Heart right ventricle (tissue), 16 donors: Measurements from ENCODE around the gene MARK3. TPM values are rescaled to one million over a fixed set of nuclear protein-coding genes. Genes with fewer than 3 reads are reported as not detected.

Experiments used
- ATAC-seq, 8 donors: fragments of 200-7000 bp; cut with Tn5 transposase; one replicate each; pipeline ENCODE4 v1.9.1; 2020; ENCODE audit warnings: mild to moderate bottlenecking in 8 of 8, moderate library complexity in 8 of 8, moderate number of reproducible peaks in 1 of 8
- DNase-seq, 2 donors: peaks; one replicate each; pipeline ENCODE4 v3.0.0-alpha.2; 2020
- H3K27ac ChIP-seq, 10 donors: fragments of 200-600 bp; sonication (generic) in 2 of 10; one replicate each; pipeline versions ENCODE4 v1.5.0 to v1.8.0; 2020 to 2022; ENCODE audit warnings: mild to moderate bottlenecking in 3 of 10
- H3K27me3 ChIP-seq, 7 donors: fragments of 200-600 bp; one replicate each; pipeline ENCODE4 v1.8.0; 2021 to 2022; ENCODE audit warnings: mild to moderate bottlenecking in 2 of 7
- H3K36me3 ChIP-seq, 9 donors: fragments of 200-600 bp; sonication (generic) in 1 of 9; one replicate each; pipeline versions ENCODE4 v1.5.0 to v1.8.0; 2020 to 2022; ENCODE audit warnings: mild to moderate bottlenecking in 2 of 9
- H3K4me1 ChIP-seq, 9 donors: fragments of 200-600 bp; sonication (generic) in 1 of 9; one replicate each; pipeline versions ENCODE4 v1.5.0 to v1.8.0; 2020 to 2022; ENCODE audit warnings: mild to moderate bottlenecking in 4 of 9
- H3K4me3 ChIP-seq, 10 donors: fragments of 200-600 bp; sonication (generic) in 2 of 10; one replicate each; pipeline versions ENCODE4 v1.5.0 to v1.8.0; 2020 to 2022; ENCODE audit warnings: mild to moderate bottlenecking in 7 of 10, moderate library complexity in 2 of 10
- H3K9me3 ChIP-seq, 11 donors: fragments of 200-600 bp in 10 of 11; sonication (generic) in 2 of 11; one replicate each; pipeline versions ENCODE4 v1.5.0 to v1.8.0; 2013 to 2022; ENCODE audit warnings: mild to moderate bottlenecking in 2 of 11, control low read depth in 1 of 11, moderate library complexity in 1 of 11
- WGBS, 2 donors: extraction: QIAGEN DNeasy Blood & Tissue Kit; methylation state at CpG; one replicate each; pipeline ENCODE4 v1.1.7; 2013; ENCODE audit warnings: inconsistent platforms in 1 of 2; 5-methylcytosine and 5-hydroxymethylcytosine counted together
- intact Hi-C, 10 donors: fragments of 100-400 bp; cut with DNase I; formaldehyde crosslinking; loops; one replicate each; pipeline versions ENCODE4 v1.11.1 to v1.14.2; 2022
- polyA plus RNA-seq, 2 donors: library from polyadenylated mRNA; stranded (reverse); fragments of 200-250 nt; gene quantifications; one replicate each; pipeline ENCODE4 v1.2.3, GENCODE V29; 2013
- total RNA-seq, 10 donors: library from RNA; stranded (reverse); fragmentation: NEBNext Ultra II Directional in 3 of 10; extraction: Animal tissue kit (Norgen Biotek cat#: 25700) in 3 of 10; gene quantifications; one replicate each; pipeline versions ENCODE4 v1.2.1 to v1.2.4, GENCODE V29; 2021 to 2023
- TF ChIP-seq, protein P1 (sequence below), 9 donors: fragments of 200-600 bp; sonication (generic) in 2 of 9; IDR thresholded peaks; one replicate each; pipeline versions ENCODE4 v1.5.0 to v1.8.0; 2021 to 2022; ENCODE audit warnings: antibody characterized with exemption in 9 of 9, mild to moderate bottlenecking in 5 of 9, moderate library complexity in 1 of 9
- donor health status: Arrhythmogenic right ventricular cardiomyopathy.
- donor health status: ischemic (EF 13 %, LVEDD 7.1; RV severe dilation, severe dysfunction).
- donor health status: healthy with polysubstance abuse.
- donor health status: DM: no; HTN: yes; CAD: no.
- donor health status: DM: no; HTN: no; CAD: no.
- donor health status: ischemic (EF 25% LVEDD 6.9; RV normal size, moderate dysfunction).
- donor health status: ischemic (EF 25% LVEDD 5.7; RV mildly dilated, moderate dysfunction).
- donor health status: healthy.
- donor health status: DM: yes; HTN: yes; CAD: no.
- donor health status: Ischemic cardiomyopathy.
- donor health status: ischemic (EF 35%, LVEDD 5.7; RV mildly dilated, moderate dysfunction).
- donor health status: nonischemic (EF 11% LVEDD 7.7; RV severe dilation, severe dysfunction).
- donor health status: DM: yes; HTN: yes; CAD: no.
- donor health status: PGD.
- donor health status: ischemic (EF 29% LVEDD 5.4; RV normal size, mild dysfunction).
- donor health status: nonischemic (EF 23%, LVEDD 6.1; RV moderate dilation, normal function).

Gene MARK3
- total and polyA plus RNA-seq, 12 donors = 62.3 to 246 (median 77.1) TPM

DNA sequence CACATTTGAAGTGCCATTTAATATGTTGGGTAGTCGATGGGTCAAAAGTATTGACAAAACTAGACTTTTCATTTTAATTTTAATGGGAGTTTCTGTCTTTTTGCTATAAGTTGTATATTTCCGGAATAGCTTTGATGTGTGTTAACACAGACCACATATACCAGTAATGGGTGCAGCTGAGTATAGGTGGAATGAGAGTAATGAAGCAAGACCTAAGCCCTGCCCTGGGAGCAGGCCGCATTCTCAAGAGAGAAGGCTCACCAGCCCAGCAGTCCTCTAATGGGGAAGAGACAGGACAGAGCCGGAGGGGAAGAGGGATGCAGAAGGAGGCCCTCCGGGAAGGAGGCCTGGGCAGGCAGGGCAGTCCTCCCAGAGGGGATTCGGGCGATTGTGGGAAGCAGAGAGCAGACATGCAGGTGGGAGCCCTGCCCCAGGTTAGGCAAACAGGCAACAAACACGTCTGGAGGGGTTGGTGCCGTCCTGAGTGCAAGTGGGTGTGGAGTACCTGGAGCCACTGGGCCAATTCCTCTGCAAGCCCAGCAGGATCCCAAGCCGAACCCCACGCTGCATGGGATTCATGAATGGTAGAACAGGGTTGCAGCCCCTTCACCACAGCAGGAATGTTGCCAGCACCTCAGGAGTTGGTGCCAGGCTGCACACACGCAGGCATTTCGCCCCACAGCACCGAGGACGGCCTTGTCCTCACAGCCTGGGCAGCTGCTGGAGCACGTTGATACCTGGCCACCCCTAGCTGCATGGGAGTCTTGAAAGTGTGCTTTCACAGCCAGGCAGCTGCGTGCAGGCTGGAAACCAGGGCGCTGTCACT, 129.6 kb downstream of the MARK3 start:
- ATAC-seq = no peak
- Histone ChIP-seq H3K36me3 (peaks cover 0 to 31% (median 2%) of the 10 kb centered on the region in 9 donors), H3K4me1 (peaks cover 26 to 67% (median 49%) of the 10 kb centered on the region in 9 donors), H3K4me3 (no peak overlapping the region), H3K27me3 (no peaks in the 10 kb centered on the region), H3K9me3 (no peaks in the 10 kb centered on the region), H3K27ac (peak overlapping the region in 1 of 10 donors; percentile 0)
- intact Hi-C loops = no loop called here
- no peak for DNase-seq
- TF ChIP-seq, protein P1, sequence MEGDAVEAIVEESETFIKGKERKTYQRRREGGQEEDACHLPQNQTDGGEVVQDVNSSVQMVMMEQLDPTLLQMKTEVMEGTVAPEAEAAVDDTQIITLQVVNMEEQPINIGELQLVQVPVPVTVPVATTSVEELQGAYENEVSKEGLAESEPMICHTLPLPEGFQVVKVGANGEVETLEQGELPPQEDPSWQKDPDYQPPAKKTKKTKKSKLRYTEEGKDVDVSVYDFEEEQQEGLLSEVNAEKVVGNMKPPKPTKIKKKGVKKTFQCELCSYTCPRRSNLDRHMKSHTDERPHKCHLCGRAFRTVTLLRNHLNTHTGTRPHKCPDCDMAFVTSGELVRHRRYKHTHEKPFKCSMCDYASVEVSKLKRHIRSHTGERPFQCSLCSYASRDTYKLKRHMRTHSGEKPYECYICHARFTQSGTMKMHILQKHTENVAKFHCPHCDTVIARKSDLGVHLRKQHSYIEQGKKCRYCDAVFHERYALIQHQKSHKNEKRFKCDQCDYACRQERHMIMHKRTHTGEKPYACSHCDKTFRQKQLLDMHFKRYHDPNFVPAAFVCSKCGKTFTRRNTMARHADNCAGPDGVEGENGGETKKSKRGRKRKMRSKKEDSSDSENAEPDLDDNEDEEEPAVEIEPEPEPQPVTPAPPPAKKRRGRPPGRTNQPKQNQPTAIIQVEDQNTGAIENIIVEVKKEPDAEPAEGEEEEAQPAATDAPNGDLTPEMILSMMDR (IDR thresholded peaks at IDR 0.05) = no peak
- 88 to 89% methylated on average over 18 of the region's 18 CpGs for whole genome bisulfite sequencing, 2 donors

GRCh38 chr14:103516426-103517173, 131.4 kb downstream of the MARK3 start:
- intact Hi-C loops = no loop called here
- Histone ChIP-seq H3K4me1 (peaks cover 40 to 85% (median 62%) of the 10 kb centered on the region in 9 donors), H3K36me3 (peaks cover 0 to 13% (median 0%) of the 10 kb centered on the region in 9 donors), H3K9me3 (no peaks in the 10 kb centered on the region), H3K4me3 (no peak overlapping the region), H3K27me3 (peaks cover 0 to 15% (median 0%) of the 10 kb centered on the region in 7 donors), H3K27ac (peak overlapping the region in 4 of 10 donors; percentile 21 to 58 (median 43))
- 64 to 70% methylated on average over 10 of the region's 10 CpGs for WGBS, 2 donors
- TF ChIP-seq, protein P1 (IDR thresholded peaks at IDR 0.05) = no peak
- no peak for ATAC-seq
- DNase-seq = no peak

GRCh38 chr14:103517174-103517566, 132.0 kb downstream of the MARK3 start:
- Histone ChIP-seq H3K4me3 (no peak overlapping the region), H3K36me3 (peaks cover 0 to 11% (median 0%) of the 10 kb centered on the region in 9 donors), H3K4me1 (peaks cover 42 to 91% (median 62%) of the 10 kb centered on the region in 9 donors), H3K9me3 (no peaks in the 10 kb centered on the region), H3K27me3 (peaks cover 0 to 21% (median 0%) of the 10 kb centered on the region in 7 donors), H3K27ac (peak overlapping the region in 5 of 10 donors; percentile 21 to 65 (median 58))
- no peak for DNase-seq
- WGBS, 2 donors = 53 to 58% methylated on average over 10 of the region's 10 CpGs
- TF ChIP-seq, protein P1 (IDR thresholded peaks at IDR 0.05) = no peak
- no peak for ATAC-seq
- intact Hi-C loops = no loop called here

GRCh38 chr14:103517721-103518421, 132.7 kb downstream of the MARK3 start:
- TF ChIP-seq, protein P1 (IDR thresholded peaks at IDR 0.05) = no peak
- peaks cover 42 to 87% (median 58%) of the 10 kb centered on the region in 9 donors for H3K4me1 ChIP-seq
- peak overlapping the region in 9 of 10 donors; percentile 10 to 65 (median 53) for H3K27ac ChIP-seq
- peaks cover 0 to 4% (median 0%) of the 10 kb centered on the region in 9 donors for H3K36me3 ChIP-seq
- intact Hi-C loops = loop anchor here in 9 of 10 donors (1.0 to 2.0 kb wide), 2 partner anchors 28 to 29 kb away; no protein-coding TSS in a partner anchor
- DNase-seq = no peak
- H3K27me3 ChIP-seq = peaks cover 0 to 26% (median 0%) of the 10 kb centered on the region in 7 donors
- ATAC-seq = peak in 4 of 8 donors; percentile 7 to 27 (median 14)
- H3K9me3 ChIP-seq = no peaks in the 10 kb centered on the region
- WGBS, 2 donors = 37 to 42% methylated on average over 20 of the region's 20 CpGs
- H3K4me3 ChIP-seq = no peak overlapping the region
